ENCODE measurements around the gene LMAN1L.

The LMAN1L gene

DNA sequence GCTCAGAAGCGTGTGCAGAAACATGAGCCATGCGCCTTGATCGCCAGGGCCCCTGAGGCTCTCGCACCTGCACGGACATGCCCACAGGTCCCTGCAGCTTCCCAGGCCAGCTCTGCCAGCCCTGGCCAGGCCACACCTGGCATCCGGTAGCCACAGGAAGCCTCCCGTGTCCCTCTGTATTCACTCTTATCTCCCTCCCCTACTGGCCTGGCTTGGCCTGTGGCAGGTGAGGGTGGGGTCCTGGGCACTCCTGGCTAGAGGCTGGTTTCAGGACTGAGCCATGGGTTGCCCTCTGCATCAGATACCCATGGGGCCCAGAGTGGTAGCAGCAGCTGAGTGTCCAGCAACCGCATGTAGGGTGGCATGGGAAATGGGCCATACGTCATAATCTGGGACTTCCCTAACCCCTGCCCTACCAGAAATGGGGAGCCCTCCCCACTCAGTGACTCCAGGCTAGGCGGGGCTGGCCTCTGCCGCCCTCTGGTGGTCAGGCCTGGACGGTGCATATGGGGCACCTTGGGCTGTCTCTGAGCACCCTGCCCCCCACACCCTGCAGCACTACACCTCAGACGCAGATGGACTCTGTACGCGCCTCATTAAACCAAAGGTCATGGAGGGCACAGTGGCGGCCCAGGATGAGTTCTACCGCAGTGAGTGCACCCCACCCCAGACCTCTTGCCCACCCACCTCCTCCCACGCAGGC, 12.6 kb upstream of the LMAN1L start:
- in situ Hi-C loops (cut with MboI; ENCODE audit: low sequenced_read_pairs, unreplicated experiment): no loop called here
- TF ChIP-seq CTCF (IDR thresholded peaks at IDR 0.05; ENCODE audit: borderline replicate concordance, control extremely low read depth, extremely low read depth, insufficient read depth, missing control alignments): peak; percentile 99
- DNase-seq (ENCODE audit: low spot score): peak; percentile 97

DNA sequence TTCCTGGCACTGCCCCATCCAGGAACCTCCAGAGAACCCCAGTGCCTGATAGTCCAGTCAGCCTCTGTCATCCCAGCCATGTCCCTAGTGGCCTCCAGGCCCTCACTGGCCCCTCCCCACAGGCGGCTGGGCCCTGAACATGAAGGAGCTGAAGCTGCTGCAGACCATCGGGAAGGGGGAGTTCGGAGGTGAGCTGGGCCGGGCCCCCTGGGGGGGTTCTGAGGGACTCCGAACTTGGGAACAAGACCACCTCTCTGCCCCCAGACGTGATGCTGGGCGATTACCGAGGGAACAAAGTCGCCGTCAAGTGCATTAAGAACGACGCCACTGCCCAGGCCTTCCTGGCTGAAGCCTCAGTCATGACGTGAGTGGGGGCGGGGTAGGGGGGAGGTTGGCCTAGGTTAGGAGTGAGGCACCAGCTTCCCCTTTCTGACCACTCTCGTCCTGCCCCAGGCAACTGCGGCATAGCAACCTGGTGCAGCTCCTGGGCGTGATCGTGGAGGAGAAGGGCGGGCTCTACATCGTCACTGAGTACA, 12.0 kb upstream of the LMAN1L start:
- no peak for DNase-seq (ENCODE audit: low spot score)
- TF ChIP-seq CTCF (IDR thresholded peaks at IDR 0.05; ENCODE audit: borderline replicate concordance, control extremely low read depth, extremely low read depth, insufficient read depth, missing control alignments): no peak

GRCh38 chr15:74801311-74801997, 11.2 kb upstream of the LMAN1L start:
- no peak for DNase-seq (ENCODE audit: low spot score)
- in situ Hi-C loops (cut with MboI; ENCODE audit: low sequenced_read_pairs, unreplicated experiment): no loop called here
- no peak for TF ChIP-seq CTCF (IDR thresholded peaks at IDR 0.05; ENCODE audit: borderline replicate concordance, control extremely low read depth, extremely low read depth, insufficient read depth, missing control alignments)

More for the DNA sequence above, 12.0 kb upstream of the LMAN1L start:
- in situ Hi-C loops (cut with MboI; ENCODE audit: low sequenced_read_pairs, unreplicated experiment): no loop called here

DNA sequence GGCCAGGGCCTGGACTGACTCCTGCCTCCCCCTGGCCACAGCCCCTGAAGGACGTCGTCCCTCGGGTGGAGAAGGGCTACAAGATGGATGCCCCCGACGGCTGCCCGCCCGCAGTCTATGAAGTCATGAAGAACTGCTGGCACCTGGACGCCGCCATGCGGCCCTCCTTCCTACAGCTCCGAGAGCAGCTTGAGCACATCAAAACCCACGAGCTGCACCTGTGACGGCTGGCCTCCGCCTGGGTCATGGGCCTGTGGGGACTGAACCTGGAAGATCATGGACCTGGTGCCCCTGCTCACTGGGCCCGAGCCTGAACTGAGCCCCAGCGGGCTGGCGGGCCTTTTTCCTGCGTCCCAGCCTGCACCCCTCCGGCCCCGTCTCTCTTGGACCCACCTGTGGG, 10.3 kb upstream of the LMAN1L start:
- DNase-seq (ENCODE audit: low spot score): no peak
- in situ Hi-C loops (cut with MboI; ENCODE audit: low sequenced_read_pairs, unreplicated experiment): no loop called here
- no peak for TF ChIP-seq CTCF (IDR thresholded peaks at IDR 0.05; ENCODE audit: borderline replicate concordance, control extremely low read depth, extremely low read depth, insufficient read depth, missing control alignments)

- no peak for TF ChIP-seq CTCF (IDR thresholded peaks at IDR 0.05; ENCODE audit: borderline replicate concordance, control extremely low read depth, extremely low read depth, insufficient read depth, missing control alignments)
- DNase-seq (ENCODE audit: low spot score): no peak
- in situ Hi-C loops (cut with MboI; ENCODE audit: low sequenced_read_pairs, unreplicated experiment): no loop called here
Measured at GRCh38 chr15:74802862-74803447, 9.7 kb upstream of the LMAN1L start.

GRCh38 chr15:74804935-74805334, 7.7 kb upstream of the LMAN1L start:
- in situ Hi-C loops (cut with MboI; ENCODE audit: low sequenced_read_pairs, unreplicated experiment): no loop called here
- no peak for TF ChIP-seq CTCF (IDR thresholded peaks at IDR 0.05; ENCODE audit: borderline replicate concordance, control extremely low read depth, extremely low read depth, insufficient read depth, missing control alignments)
- no peak for DNase-seq (ENCODE audit: low spot score)

Data from GM13976 (cell line).